Measurements from ENCODE around the gene SEC23B. TPM values are rescaled to one million over a fixed set of nuclear protein-coding genes. Genes with fewer than 3 reads are reported as not detected.

Gene SEC23B
- total RNA-seq, 1 experiment from 2014 or later = 85.8 TPM

DNA sequence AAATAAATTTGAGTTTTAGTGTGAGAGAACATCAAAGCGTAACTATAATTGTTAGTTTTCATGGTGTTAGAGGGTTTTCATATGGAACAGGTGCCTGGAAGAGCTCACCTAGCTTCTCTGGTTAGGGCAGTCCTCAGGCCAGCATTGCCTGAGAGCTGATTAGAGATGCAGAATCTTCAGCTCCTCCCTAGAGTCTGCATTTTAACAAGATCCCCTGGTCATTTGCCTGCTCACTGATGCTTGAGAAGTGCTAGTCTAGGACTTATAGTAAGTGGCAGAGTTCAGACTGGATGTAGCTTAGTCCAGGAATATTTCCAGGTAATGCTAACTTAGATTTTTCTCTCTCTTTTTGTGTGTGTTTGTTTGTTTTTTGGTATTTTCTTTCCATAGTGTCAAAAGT is 37.8 kb downstream of the SEC23B start:
- Histone ChIP-seq H3K4me2 (ENCODE audit: low read length) (no peak overlapping the region), H2AFZ (ENCODE audit: low read depth, low read length, poor library complexity, severe bottlenecking) (no peak overlapping the region), H3K79me2 (ENCODE audit: insufficient read depth, low read length) (no peaks in the 10 kb centered on the region), H3K4me3 (replicated peaks in 1 of 2; ENCODE audit: low read depth in 1 of 2, low read length in 2 of 2) (no peak overlapping the region), H3K27me3 (ENCODE audit: insufficient read depth, low read length) (no peaks in the 10 kb centered on the region), H3K4me1 (ENCODE audit: control insufficient read depth in 1 of 2, insufficient read depth in 2 of 2, low read length in 2 of 2) (peaks cover 0 to 14% of the 10 kb centered on the region in 2 experiments; a peak in 2 of 4 replicates), H3K9me2 (ENCODE audit: insufficient read depth) (no peaks in the 10 kb centered on the region), H3K9me3 (ENCODE audit: control insufficient read depth in 1 of 2, insufficient read depth in 1 of 2, low read depth in 1 of 2, low read length in 2 of 2) (no peaks in the 10 kb centered on the region), H4K20me1 (ENCODE audit: insufficient read depth) (no peaks in the 10 kb centered on the region), H3K27ac (ENCODE audit: low read depth, low read length) (no peak overlapping the region), H3K36me3 (ENCODE audit: control insufficient read depth in 1 of 2, insufficient read depth in 2 of 2, low read length in 2 of 2) (peaks cover 25 to 33% of the 10 kb centered on the region in 2 experiments), H3K9ac (ENCODE audit: low read length) (no peak overlapping the region)
- ChIA-PET POLR2A (interaction anchor here (0.7 to 2.4 kb wide), 2 partner anchors 21 to 38 kb away, joined by 3 to 6 read pairs; partner anchors contain the start of genes SEC23B and SMIM26), CTCF (no interaction called here), RAD21 (ENCODE audit: low non-redundant PET in 1 of 2, low total read pairs in 2 of 2, uncharacterized antibody in 2 of 2, unreplicated experiment in 2 of 2) (no interaction called here)
- BruUV-seq (replicated peaks) = no TSS peak
- TF ChIP-seq ZNF274 (IDR thresholded peaks at IDR 0.05; ENCODE audit: low read depth, low read length) (no peak), YY1 (IDR thresholded peaks at IDR 0.05; ENCODE audit: extremely low read depth, insufficient replicate concordance, low read depth, low read length) (no peak), POLR2A (IDR thresholded peaks at IDR 0.05; ENCODE audit: borderline replicate concordance, extremely low read depth, insufficient read depth, insufficient read length) (no peak), CBX3 (IDR thresholded peaks at IDR 0.05; ENCODE audit: low read depth) (no peak), MAX (IDR thresholded peaks at IDR 0.05) (no peak), POLR2AphosphoS5 (IDR thresholded peaks at IDR 0.05; ENCODE audit: low read depth, low read length) (no peak), RAD21 (IDR thresholded peaks at IDR 0.05; ENCODE audit: low read depth) (no peak)
- no peak for DNase-seq (ENCODE audit: low read depth, low spot score)
- ATAC-seq = no peak
- intact Hi-C loops (cut with micrococcal nuclease) = no loop called here

GRCh38 chr20:18548465-18548864 is 40.7 kb downstream of the SEC23B start:
- RAD21 ChIA-PET (ENCODE audit: low non-redundant PET in 1 of 2, low total read pairs in 2 of 2, uncharacterized antibody in 2 of 2, unreplicated experiment in 2 of 2) = no interaction called here
- Histone ChIP-seq H3K9me3 (ENCODE audit: control insufficient read depth in 1 of 2, insufficient read depth in 1 of 2, low read depth in 1 of 2, low read length in 2 of 2) (no peaks in the 10 kb centered on the region), H2AFZ (ENCODE audit: low read depth, low read length, poor library complexity, severe bottlenecking) (no peak overlapping the region), H3K4me3 (replicated peaks in 1 of 2; ENCODE audit: low read depth in 1 of 2, low read length in 2 of 2) (no peak overlapping the region), H4K20me1 (ENCODE audit: insufficient read depth) (no peaks in the 10 kb centered on the region), H3K4me2 (ENCODE audit: low read length) (no peak overlapping the region), H3K36me3 (ENCODE audit: control insufficient read depth in 1 of 2, insufficient read depth in 2 of 2, low read length in 2 of 2) (peaks cover 30 to 36% of the 10 kb centered on the region in 2 experiments), H3K27ac (ENCODE audit: low read depth, low read length) (no peak overlapping the region), H3K4me1 (ENCODE audit: control insufficient read depth in 1 of 2, insufficient read depth in 2 of 2, low read length in 2 of 2) (peaks cover 0 to 12% of the 10 kb centered on the region in 2 experiments; a peak in 2 of 4 replicates), H3K27me3 (ENCODE audit: insufficient read depth, low read length) (no peaks in the 10 kb centered on the region), H3K9ac (ENCODE audit: low read length) (no peak overlapping the region), H3K79me2 (ENCODE audit: insufficient read depth, low read length) (no peaks in the 10 kb centered on the region), H3K9me2 (ENCODE audit: insufficient read depth) (no peaks in the 10 kb centered on the region)
- intact Hi-C loops (cut with micrococcal nuclease) = no loop called here
- BruUV-seq (replicated peaks) = no TSS peak
- DNase-seq (ENCODE audit: low read depth, low spot score) = no peak
- CTCF ChIA-PET = no interaction called here
- ATAC-seq = no peak
- POLR2A ChIA-PET = no interaction called here
- TF ChIP-seq POLR2A (IDR thresholded peaks at IDR 0.05; ENCODE audit: borderline replicate concordance, extremely low read depth, insufficient read depth, insufficient read length) = no peak
- TF ChIP-seq FOSL1 (IDR thresholded peaks at IDR 0.05; ENCODE audit: low read depth) = no peak
- no peak for TF ChIP-seq ZFX (IDR thresholded peaks at IDR 0.05)
- TF ChIP-seq CBX3 (IDR thresholded peaks at IDR 0.05; ENCODE audit: low read depth) = no peak
- TF ChIP-seq EZH2 (IDR thresholded peaks at IDR 0.05) = no peak
- no peak for TF ChIP-seq POLR2AphosphoS5 (IDR thresholded peaks at IDR 0.05; ENCODE audit: low read depth, low read length)
- TF ChIP-seq ZNF274 (IDR thresholded peaks at IDR 0.05; ENCODE audit: low read depth, low read length) = no peak
- TF ChIP-seq RAD21 (IDR thresholded peaks at IDR 0.05; ENCODE audit: low read depth) = no peak
- TF ChIP-seq CEBPB (IDR thresholded peaks at IDR 0.05; ENCODE audit: low read depth) = no peak
- TF ChIP-seq, protein P1, sequence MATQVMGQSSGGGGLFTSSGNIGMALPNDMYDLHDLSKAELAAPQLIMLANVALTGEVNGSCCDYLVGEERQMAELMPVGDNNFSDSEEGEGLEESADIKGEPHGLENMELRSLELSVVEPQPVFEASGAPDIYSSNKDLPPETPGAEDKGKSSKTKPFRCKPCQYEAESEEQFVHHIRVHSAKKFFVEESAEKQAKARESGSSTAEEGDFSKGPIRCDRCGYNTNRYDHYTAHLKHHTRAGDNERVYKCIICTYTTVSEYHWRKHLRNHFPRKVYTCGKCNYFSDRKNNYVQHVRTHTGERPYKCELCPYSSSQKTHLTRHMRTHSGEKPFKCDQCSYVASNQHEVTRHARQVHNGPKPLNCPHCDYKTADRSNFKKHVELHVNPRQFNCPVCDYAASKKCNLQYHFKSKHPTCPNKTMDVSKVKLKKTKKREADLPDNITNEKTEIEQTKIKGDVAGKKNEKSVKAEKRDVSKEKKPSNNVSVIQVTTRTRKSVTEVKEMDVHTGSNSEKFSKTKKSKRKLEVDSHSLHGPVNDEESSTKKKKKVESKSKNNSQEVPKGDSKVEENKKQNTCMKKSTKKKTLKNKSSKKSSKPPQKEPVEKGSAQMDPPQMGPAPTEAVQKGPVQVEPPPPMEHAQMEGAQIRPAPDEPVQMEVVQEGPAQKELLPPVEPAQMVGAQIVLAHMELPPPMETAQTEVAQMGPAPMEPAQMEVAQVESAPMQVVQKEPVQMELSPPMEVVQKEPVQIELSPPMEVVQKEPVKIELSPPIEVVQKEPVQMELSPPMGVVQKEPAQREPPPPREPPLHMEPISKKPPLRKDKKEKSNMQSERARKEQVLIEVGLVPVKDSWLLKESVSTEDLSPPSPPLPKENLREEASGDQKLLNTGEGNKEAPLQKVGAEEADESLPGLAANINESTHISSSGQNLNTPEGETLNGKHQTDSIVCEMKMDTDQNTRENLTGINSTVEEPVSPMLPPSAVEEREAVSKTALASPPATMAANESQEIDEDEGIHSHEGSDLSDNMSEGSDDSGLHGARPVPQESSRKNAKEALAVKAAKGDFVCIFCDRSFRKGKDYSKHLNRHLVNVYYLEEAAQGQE (IDR thresholded peaks at IDR 0.05; ENCODE audit: low read depth) = no peak
- TF ChIP-seq ELF1 (IDR thresholded peaks at IDR 0.05; ENCODE audit: borderline replicate concordance, low read depth) = no peak
- no peak for TF ChIP-seq TCF7L2 (IDR thresholded peaks at IDR 0.05; ENCODE audit: borderline replicate concordance, extremely low read depth, insufficient read depth, insufficient read length)
- TF ChIP-seq, protein P2, sequence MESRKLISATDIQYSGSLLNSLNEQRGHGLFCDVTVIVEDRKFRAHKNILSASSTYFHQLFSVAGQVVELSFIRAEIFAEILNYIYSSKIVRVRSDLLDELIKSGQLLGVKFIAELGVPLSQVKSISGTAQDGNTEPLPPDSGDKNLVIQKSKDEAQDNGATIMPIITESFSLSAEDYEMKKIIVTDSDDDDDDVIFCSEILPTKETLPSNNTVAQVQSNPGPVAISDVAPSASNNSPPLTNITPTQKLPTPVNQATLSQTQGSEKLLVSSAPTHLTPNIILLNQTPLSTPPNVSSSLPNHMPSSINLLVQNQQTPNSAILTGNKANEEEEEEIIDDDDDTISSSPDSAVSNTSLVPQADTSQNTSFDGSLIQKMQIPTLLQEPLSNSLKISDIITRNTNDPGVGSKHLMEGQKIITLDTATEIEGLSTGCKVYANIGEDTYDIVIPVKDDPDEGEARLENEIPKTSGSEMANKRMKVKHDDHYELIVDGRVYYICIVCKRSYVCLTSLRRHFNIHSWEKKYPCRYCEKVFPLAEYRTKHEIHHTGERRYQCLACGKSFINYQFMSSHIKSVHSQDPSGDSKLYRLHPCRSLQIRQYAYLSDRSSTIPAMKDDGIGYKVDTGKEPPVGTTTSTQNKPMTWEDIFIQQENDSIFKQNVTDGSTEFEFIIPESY (IDR thresholded peaks at IDR 0.05; ENCODE audit: extremely low read depth, insufficient replicate concordance, low read length) = no peak
